Adipocyte (in vitro differentiated cells): ENCODE measurements around the gene DNAJC6.
"Not testable (repeated sequence)": the region's sequence is repeated elsewhere in the genome, so short reads cannot be mapped to it uniquely, and the experiment has no call there.

ENCODE experiments used
- DNase-seq: peaks from one replicate; pipeline ENCODE4 v3.0.0-alpha.2; 2015; ENCODE audit warnings: low read depth
- H3K27me3 ChIP-seq: replicated peaks from 2 replicates; pipeline ENCODE4 v1.7.0; 2013; ENCODE audit warnings: mild to moderate bottlenecking, low read length, moderate library complexity; ENCODE audit not compliant: control insufficient read depth, insufficient read depth
- H3K36me3 ChIP-seq: 2 replicates; pipeline ENCODE4 v1.7.0; 2013; ENCODE audit warnings: low read length, mild to moderate bottlenecking, moderate library complexity; ENCODE audit not compliant: control insufficient read depth, insufficient read depth, severe bottlenecking
- H3K4me1 ChIP-seq: 2 replicates; pipeline ENCODE4 v1.7.0; 2013; ENCODE audit warnings: mild to moderate bottlenecking, low read length, moderate library complexity; ENCODE audit not compliant: control insufficient read depth, insufficient read depth
- H3K4me3 ChIP-seq: 2 replicates; pipeline ENCODE4 v1.7.0; 2013; ENCODE audit warnings: mild to moderate bottlenecking, low read length, moderate library complexity
- H3K9ac ChIP-seq: 2 replicates; pipeline ENCODE4 v1.7.0; 2013; ENCODE audit warnings: mild to moderate bottlenecking, low read length, moderate library complexity
- H3K9me3 ChIP-seq: 2 replicates; pipeline ENCODE4 v1.7.0; 2013; ENCODE audit warnings: mild to moderate bottlenecking, low read length, moderate library complexity; ENCODE audit not compliant: control insufficient read depth

Gene DNAJC6

GRCh38 chr1:65360648-65361047 is 51.3 kb downstream of the DNAJC6 start:
- no peaks in the 10 kb centered on the region for H3K27me3 ChIP-seq
- no peaks in the 10 kb centered on the region for H3K9me3 ChIP-seq
- no peak overlapping the region for H3K9ac ChIP-seq
- no peak for DNase-seq
- peaks cover 15% of the 10 kb centered on the region for H3K4me1 ChIP-seq
- H3K36me3 ChIP-seq = no peaks in the 10 kb centered on the region
- H3K4me3 ChIP-seq = no peak overlapping the region

DNA sequence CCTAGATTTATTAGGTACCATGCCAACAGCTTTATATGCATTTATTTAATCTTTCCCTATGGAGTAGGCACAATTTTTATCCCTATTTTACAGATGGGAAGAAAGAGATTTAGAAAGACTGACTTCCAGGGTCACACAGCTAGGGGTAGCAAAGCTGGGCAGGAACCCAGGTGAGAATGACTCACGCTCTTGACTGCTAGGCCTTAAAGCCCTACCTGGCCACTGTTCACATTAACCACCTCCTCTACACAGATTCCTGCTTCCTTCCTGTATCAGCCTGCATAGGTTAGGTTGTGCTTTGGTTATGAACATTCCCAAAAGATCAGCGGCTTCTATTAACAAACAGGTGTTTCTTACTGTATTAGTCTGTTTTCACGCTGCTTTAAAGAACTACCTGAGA is 53.2 kb downstream of the DNAJC6 start:
- no peaks in the 10 kb centered on the region for H3K9me3 ChIP-seq
- no peak for DNase-seq
- H3K4me1 ChIP-seq = peaks cover 15% of the 10 kb centered on the region
- H3K9ac ChIP-seq = no peak overlapping the region
- no peak overlapping the region for H3K4me3 ChIP-seq
- H3K36me3 ChIP-seq = peaks cover 3% of the 10 kb centered on the region
- no peaks in the 10 kb centered on the region for H3K27me3 ChIP-seq

DNA sequence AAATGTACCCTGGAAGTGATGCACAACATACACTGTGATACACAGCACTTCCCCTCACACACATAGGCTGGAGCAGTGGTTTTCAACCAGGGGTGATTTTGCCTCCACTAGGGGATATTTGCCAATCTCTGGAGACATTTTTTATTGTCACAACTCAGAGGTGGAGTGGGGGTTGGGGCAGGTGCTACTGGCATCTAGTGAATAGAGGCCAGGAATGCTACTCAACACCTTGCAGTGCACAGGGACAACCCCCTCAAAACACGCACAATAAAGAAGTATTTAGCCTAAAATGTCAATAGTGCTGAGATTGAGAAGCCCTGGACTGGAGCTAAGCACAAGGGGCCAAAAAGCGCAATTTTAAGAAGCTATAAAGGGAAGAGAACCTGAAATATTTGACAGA is 54.1 kb downstream of the DNAJC6 start:
- no peak overlapping the region for H3K4me3 ChIP-seq
- no peaks in the 10 kb centered on the region for H3K9me3 ChIP-seq
- DNase-seq = no peak
- no peak overlapping the region for H3K9ac ChIP-seq
- peaks cover 15% of the 10 kb centered on the region for H3K4me1 ChIP-seq
- no peaks in the 10 kb centered on the region for H3K27me3 ChIP-seq
- peaks cover 3% of the 10 kb centered on the region for H3K36me3 ChIP-seq

- Histone ChIP-seq H3K9me3 (no peaks in the 10 kb centered on the region), H3K4me3 (no peak overlapping the region), H3K9ac (no peak overlapping the region), H3K27me3 (no peaks in the 10 kb centered on the region), H3K4me1 (peaks cover 13% of the 10 kb centered on the region), H3K36me3 (peaks cover 3% of the 10 kb centered on the region)
- no peak for DNase-seq
These were observed 59.1 kb downstream of the DNAJC6 start for GRCh38 chr1:65368403-65368802.

DNA sequence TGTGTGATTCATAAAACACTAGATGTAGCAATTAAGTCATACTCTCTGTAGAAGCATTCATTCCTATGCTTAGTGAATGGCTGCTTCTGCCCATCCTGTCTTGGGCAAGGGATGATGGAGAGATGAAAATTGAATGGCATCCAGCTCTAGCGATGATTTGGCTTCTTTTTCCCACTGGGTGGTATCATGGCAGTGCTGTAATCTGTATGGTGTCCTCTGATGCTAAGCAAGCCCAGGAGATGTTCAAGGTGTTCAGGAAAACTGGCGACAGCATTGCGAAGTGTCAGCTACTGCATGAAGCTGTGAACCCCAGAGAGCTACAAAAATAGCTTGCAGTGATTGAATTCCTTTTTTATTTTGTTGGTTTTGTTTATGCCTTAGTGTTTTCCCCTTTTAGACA is 62.2 kb downstream of the DNAJC6 start:
- Histone ChIP-seq H3K27me3 (no peaks in the 10 kb centered on the region), H3K4me3 (no peak overlapping the region), H3K9ac (no peak overlapping the region), H3K36me3 (peaks cover 3% of the 10 kb centered on the region), H3K4me1 (peaks cover 13% of the 10 kb centered on the region), H3K9me3 (no peaks in the 10 kb centered on the region)
- DNase-seq = no peak

GRCh38 chr1:65372557-65372956 is 63.2 kb downstream of the DNAJC6 start:
- peak overlapping the region; percentile 23 for H3K9ac ChIP-seq
- peak overlapping the region; percentile 21 for H3K4me3 ChIP-seq
- no peaks in the 10 kb centered on the region for H3K9me3 ChIP-seq
- H3K27me3 ChIP-seq = no peaks in the 10 kb centered on the region
- no peaks in the 10 kb centered on the region for H3K36me3 ChIP-seq
- H3K4me1 ChIP-seq = peaks cover 13% of the 10 kb centered on the region
- peak; percentile 66 for DNase-seq

DNA sequence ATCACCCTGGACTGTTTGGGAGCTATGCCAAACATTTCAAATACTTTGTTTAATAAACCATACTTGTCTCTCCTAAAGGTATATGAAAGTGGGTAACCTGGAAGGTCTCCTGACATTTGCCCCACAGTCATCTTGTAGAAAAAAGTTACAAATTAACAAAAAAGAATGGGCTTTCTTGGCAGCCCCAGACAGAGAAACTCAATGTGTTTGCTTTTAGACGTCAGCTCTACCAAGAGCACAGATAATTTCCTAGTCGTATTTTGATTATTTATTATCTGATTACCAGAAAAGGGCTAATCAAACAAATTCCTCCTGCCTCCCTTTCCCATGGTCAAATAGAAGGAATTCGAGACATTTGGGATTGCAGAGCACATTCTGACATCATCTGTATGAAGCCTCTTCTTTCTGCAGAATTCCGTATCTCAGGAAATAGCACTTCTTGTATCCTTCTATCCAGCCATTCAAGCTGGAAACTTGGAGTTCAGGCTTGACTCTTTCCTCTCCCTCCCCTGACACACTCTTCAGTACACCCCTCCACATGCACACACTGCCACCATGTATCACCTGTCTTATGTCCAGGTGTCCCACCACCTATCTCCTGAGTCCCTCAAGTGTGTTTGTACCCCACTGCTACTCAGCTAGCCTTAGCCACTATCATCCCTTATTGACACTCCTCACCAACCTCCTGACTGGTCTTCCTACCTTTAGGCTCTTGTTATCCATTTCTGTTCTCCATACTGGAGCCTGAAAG is 68.3 kb downstream of the DNAJC6 start:
- H3K9me3 ChIP-seq = no peaks in the 10 kb centered on the region
- no peak overlapping the region for H3K9ac ChIP-seq
- no peaks in the 10 kb centered on the region for H3K27me3 ChIP-seq
- H3K4me3 ChIP-seq = no peak overlapping the region
- peaks cover 7% of the 10 kb centered on the region for H3K4me1 ChIP-seq
- no peak for DNase-seq
- H3K36me3 ChIP-seq = no peaks in the 10 kb centered on the region

- Histone ChIP-seq H3K4me1 (no peaks in the 10 kb centered on the region), H3K4me3 (no peak overlapping the region), H3K27me3 (no peaks in the 10 kb centered on the region), H3K36me3 (no peaks in the 10 kb centered on the region), H3K9ac (no peak overlapping the region), H3K9me3 (no peaks in the 10 kb centered on the region)
- DNase-seq = no peak
These were observed 69.1 kb downstream of the DNAJC6 start for GRCh38 chr1:65378247-65378946.

- DNase-seq, H3K9me3 ChIP-seq, H3K36me3 ChIP-seq: not testable (repeated sequence)
These were observed 75.1 kb downstream of the DNAJC6 start for GRCh38 chr1:65384426-65384825.

DNA sequence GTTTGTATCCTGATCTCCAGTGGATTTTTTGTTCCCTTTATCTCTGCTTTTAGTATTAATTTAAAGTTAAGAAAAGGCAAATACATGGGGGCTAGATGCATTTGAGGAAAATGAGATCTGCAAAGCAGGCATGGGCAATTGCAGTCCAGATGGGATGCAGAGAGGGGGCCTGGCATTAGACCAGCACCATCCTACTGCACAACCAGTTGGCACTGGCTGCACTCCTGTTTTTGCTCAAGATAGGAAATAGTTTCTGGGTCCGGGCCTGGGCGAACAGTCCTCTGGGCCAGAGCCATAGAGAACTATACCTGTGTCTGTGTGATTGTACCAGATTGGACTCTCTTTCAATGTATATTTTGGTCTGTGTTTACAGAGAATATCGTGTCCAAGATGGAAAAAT is 77.1 kb downstream of the DNAJC6 start:
- Histone ChIP-seq H3K36me3 (peaks cover 12% of the 10 kb centered on the region), H3K9me3 (no peaks in the 10 kb centered on the region), H3K9ac (no peak overlapping the region), H3K27me3 (no peaks in the 10 kb centered on the region), H3K4me1 (no peaks in the 10 kb centered on the region), H3K4me3 (no peak overlapping the region)
- no peak for DNase-seq

More at GRCh38 chr1:65384426-65384825, 75.1 kb downstream of the DNAJC6 start:
- H3K9ac ChIP-seq, H3K4me3 ChIP-seq, H3K4me1 ChIP-seq, H3K27me3 ChIP-seq: not testable (repeated sequence)

- Histone ChIP-seq H3K36me3 (peaks cover 16% of the 10 kb centered on the region), H3K9me3 (no peaks in the 10 kb centered on the region), H3K27me3 (no peaks in the 10 kb centered on the region), H3K4me1 (no peaks in the 10 kb centered on the region), H3K4me3 (no peak overlapping the region), H3K9ac (no peak overlapping the region)
- no peak for DNase-seq
These were observed 78.5 kb downstream of the DNAJC6 start for GRCh38 chr1:65387821-65388220.
